Progenitor cell of endocrine pancreas (in vitro differentiated cells): ENCODE measurements around the gene CA10. TPM values are rescaled to one million over a fixed set of nuclear protein-coding genes. Genes with fewer than 3 reads are reported as not detected.

ENCODE experiments used
- DNase-seq: peaks from one replicate; pipeline ENCODE4 v3.0.0; 2021; ENCODE audit warnings: low spot score; ENCODE audit not compliant: unreplicated experiment
- H3K27ac Mint-ChIP-seq: 2 replicates; pipeline ENCODE4 v1.8.0; 2021; ENCODE audit warnings: mild to moderate bottlenecking, moderate library complexity, mixed read lengths
- H3K27me3 Mint-ChIP-seq: 2 replicates; pipeline ENCODE4 v1.8.0; 2021; ENCODE audit warnings: mixed read lengths
- H3K36me3 Mint-ChIP-seq: 2 replicates; pipeline ENCODE4 v1.8.0; 2022; ENCODE audit warnings: mixed read lengths; ENCODE audit not compliant: insufficient read depth
- H3K4me1 Mint-ChIP-seq: 2 replicates; pipeline ENCODE4 v1.8.0; 2021; ENCODE audit warnings: low read depth, mixed read lengths
- H3K4me3 Mint-ChIP-seq: 2 replicates; pipeline ENCODE4 v1.8.0; 2021; ENCODE audit warnings: low read depth, mild to moderate bottlenecking, moderate library complexity, mixed read lengths
- H3K9me3 Mint-ChIP-seq: 2 replicates; pipeline ENCODE4 v1.8.0; 2021; ENCODE audit warnings: low read depth, mixed read lengths
- total RNA-seq: library from RNA; stranded (reverse); gene quantifications from 2 replicates; pipeline ENCODE4 v1.2.1, GENCODE V29; 2021
- TF ChIP-seq, protein P1 (sequence below): fragments of 200-600 bp; sonication (generic); IDR thresholded peaks from one replicate; pipeline ENCODE4 v1.5.0; 2021; ENCODE audit warnings: antibody characterized with exemption, mild to moderate bottlenecking; ENCODE audit not compliant: unreplicated experiment

Gene CA10
- total RNA-seq, 1 donor from 2014 or later = 0.53 TPM

GRCh38 chr17:51796026-51796425, 362.5 kb downstream of the CA10 start:
- Mint-ChIP-seq H3K27me3 (no peaks in the 10 kb centered on the region), H3K4me3 (no peak overlapping the region), H3K27ac (no peak overlapping the region), H3K36me3 (no peaks in the 10 kb centered on the region), H3K4me1 (no peaks in the 10 kb centered on the region), H3K9me3 (no peaks in the 10 kb centered on the region)
- no peak for DNase-seq
- TF ChIP-seq, protein P1, sequence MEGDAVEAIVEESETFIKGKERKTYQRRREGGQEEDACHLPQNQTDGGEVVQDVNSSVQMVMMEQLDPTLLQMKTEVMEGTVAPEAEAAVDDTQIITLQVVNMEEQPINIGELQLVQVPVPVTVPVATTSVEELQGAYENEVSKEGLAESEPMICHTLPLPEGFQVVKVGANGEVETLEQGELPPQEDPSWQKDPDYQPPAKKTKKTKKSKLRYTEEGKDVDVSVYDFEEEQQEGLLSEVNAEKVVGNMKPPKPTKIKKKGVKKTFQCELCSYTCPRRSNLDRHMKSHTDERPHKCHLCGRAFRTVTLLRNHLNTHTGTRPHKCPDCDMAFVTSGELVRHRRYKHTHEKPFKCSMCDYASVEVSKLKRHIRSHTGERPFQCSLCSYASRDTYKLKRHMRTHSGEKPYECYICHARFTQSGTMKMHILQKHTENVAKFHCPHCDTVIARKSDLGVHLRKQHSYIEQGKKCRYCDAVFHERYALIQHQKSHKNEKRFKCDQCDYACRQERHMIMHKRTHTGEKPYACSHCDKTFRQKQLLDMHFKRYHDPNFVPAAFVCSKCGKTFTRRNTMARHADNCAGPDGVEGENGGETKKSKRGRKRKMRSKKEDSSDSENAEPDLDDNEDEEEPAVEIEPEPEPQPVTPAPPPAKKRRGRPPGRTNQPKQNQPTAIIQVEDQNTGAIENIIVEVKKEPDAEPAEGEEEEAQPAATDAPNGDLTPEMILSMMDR = no peak

DNA sequence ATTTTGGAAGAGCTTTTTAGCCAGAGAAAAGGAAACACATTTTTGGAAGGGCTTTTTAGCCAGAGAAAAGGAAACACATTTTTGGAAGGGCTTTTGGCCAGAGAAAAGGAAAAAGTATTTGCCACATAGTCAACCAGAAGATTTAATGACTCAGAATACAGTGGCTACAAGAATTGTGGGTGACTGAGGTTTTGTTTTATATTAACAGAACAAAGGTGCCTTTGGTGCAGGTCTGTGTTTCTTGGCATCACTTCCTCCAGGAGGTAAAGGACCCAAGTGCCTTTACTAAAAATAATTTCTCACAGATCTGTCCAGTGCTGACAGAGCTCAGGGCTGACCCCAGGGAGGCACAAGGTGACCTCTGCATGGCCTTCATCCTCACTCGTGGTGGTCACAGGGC, 363.1 kb downstream of the CA10 start:
- Mint-ChIP-seq H3K9me3 (no peaks in the 10 kb centered on the region), H3K4me3 (no peak overlapping the region), H3K27ac (no peak overlapping the region), H3K4me1 (no peaks in the 10 kb centered on the region), H3K27me3 (peaks cover 1% of the 10 kb centered on the region), H3K36me3 (no peaks in the 10 kb centered on the region)
- no peak for DNase-seq
- TF ChIP-seq, protein P1 = no peak

DNA sequence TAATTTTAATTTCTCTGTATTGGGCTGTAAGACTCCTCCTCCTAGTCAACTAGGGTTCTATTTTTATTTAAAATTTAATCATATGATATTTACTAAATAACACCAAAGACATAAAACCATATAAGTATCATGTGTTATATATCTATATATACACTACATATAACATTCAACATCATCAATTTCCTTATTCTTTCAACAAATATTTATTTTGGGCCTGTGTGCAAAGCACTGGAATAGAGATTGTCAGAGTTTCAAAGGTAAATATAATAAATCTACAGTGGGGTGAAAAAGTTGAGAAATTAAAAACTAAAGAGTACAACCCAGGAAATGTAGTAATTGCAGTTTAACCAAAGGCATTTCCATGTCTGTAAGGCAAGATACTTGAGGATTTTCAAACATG, 364.0 kb downstream of the CA10 start:
- no peaks in the 10 kb centered on the region for H3K9me3 Mint-ChIP-seq
- H3K27ac Mint-ChIP-seq = no peak overlapping the region
- no peak for DNase-seq
- H3K4me1 Mint-ChIP-seq = no peaks in the 10 kb centered on the region
- H3K36me3 Mint-ChIP-seq = no peaks in the 10 kb centered on the region
- H3K27me3 Mint-ChIP-seq = peaks cover 4% of the 10 kb centered on the region
- TF ChIP-seq, protein P1 = no peak
- no peak overlapping the region for H3K4me3 Mint-ChIP-seq

DNA sequence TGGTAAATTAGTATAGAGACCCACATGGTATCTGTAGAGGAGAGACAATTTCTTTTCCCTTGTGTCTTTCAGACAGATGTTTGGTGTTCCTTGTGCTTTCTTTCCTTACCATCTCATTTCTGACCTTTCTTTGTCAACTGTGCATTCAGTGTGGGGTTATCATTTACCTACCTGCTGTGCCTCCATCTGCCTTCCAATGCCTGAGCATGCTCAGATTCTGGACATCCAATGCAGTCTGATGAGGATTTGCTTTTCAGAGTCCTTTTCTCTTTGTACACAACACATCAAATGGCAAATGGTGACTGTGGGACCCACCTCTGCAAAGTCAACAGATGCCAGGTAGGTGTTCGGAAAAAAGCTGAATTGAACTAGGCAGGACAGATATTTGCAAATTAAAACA, 364.8 kb downstream of the CA10 start:
- Mint-ChIP-seq H3K27ac (no peak overlapping the region), H3K4me1 (no peaks in the 10 kb centered on the region), H3K27me3 (peaks cover 5% of the 10 kb centered on the region), H3K4me3 (no peak overlapping the region), H3K36me3 (no peaks in the 10 kb centered on the region), H3K9me3 (no peaks in the 10 kb centered on the region)
- TF ChIP-seq, protein P1 = no peak
- DNase-seq = no peak

- Mint-ChIP-seq H3K4me3 (no peak overlapping the region), H3K27ac (no peak overlapping the region), H3K27me3 (peaks cover 5% of the 10 kb centered on the region), H3K36me3 (no peaks in the 10 kb centered on the region), H3K9me3 (no peaks in the 10 kb centered on the region), H3K4me1 (no peaks in the 10 kb centered on the region)
- DNase-seq = no peak
- TF ChIP-seq, protein P1 = no peak
These were observed 379.7 kb downstream of the CA10 start for GRCh38 chr17:51778842-51779241.
